ENCODE data around the gene PLBD2.

Gene PLBD2

GRCh38 chr12:113392520-113392919 lies 34.1 kb downstream of the PLBD2 start:
- DNase-seq (ENCODE audit: insufficient read length, low spot score) (no peak), FAIRE-seq (no peak)

GRCh38 chr12:113392988-113393579 lies 34.7 kb downstream of the PLBD2 start:
- FAIRE-seq: no peak
- no peak for DNase-seq (ENCODE audit: insufficient read length, low spot score)

DNA sequence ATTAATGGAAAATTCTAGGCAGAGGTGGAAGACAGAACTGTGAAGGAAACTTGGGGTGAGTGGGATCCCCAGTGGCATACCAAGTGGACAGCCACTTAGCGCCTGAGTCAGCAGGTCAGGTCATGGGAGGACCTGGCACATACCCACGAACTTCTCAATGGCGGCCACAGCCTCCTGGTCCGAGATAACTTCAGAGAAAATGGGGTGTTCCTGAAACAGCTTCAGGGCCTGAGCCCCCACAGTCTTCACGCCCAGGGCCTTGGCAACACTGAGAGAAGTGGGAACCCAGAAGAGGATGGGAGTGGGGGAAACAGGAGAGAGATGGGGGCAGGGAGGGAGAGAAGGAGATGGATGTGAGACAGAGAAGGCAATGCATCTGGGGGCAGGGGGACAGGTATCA lies 35.4 kb downstream of the PLBD2 start:
- FAIRE-seq (no peak), DNase-seq (ENCODE audit: insufficient read length, low spot score) (no peak)

GRCh38 chr12:113395119-113395518 lies 36.7 kb downstream of the PLBD2 start:
- DNase-seq (ENCODE audit: insufficient read length, low spot score): no peak
- no peak for FAIRE-seq

DNA sequence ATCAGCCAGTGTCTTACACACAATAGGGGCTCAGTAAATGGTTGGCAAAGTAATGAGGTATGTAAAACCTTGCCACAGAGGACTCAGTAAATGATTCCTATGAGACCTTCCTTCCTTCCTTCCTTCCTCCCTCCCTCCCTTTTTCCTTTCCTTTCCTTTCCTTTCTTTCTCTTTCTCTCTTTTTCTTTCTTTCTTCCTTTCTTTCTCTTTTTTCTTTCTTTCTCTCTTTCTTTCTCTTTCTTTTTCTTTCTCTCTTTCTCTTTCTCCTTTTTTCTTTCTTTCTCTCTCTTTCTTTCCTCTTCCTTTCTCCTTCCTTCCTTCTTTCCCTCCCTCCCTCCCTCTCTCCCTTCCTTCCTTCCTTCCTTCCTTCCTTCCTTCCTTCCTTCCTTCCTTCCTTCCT lies 37.8 kb downstream of the PLBD2 start:
- FAIRE-seq (no peak), DNase-seq (ENCODE audit: insufficient read length, low spot score) (no peak)

DNA sequence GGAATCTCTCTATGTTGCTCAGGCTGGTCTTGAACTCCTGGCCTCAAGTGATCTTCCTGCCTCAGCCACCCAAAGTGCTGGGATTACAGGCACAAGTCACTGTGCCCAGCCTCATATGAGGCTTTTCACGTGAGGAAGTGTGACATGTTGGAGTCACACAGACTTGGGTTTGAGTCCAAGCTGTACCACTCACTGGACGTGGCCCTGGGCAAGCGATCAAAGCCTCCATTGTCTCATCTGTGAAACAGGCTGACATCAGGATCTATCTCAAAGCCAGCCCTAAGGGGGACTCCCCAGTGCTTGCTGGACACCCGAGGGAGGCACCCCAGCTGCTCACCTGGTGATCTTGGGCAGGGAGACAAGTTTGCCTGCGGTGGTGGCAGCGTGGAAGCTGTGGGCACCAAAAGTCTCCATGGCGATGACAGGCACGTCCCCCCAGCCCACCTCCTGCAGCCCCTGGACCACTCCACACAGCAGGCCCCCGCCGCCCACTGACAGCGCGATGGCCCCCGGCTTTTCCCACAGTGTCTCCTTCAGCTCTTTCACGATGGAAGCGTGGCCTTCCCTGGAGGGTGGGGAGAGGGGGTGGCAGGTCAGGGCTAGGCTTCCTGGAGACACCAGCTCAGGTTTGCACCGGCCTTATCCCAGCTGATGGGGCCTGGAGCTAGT lies 38.6 kb downstream of the PLBD2 start:
- FAIRE-seq: no peak
- no peak for DNase-seq (ENCODE audit: insufficient read length, low spot score)

DNA sequence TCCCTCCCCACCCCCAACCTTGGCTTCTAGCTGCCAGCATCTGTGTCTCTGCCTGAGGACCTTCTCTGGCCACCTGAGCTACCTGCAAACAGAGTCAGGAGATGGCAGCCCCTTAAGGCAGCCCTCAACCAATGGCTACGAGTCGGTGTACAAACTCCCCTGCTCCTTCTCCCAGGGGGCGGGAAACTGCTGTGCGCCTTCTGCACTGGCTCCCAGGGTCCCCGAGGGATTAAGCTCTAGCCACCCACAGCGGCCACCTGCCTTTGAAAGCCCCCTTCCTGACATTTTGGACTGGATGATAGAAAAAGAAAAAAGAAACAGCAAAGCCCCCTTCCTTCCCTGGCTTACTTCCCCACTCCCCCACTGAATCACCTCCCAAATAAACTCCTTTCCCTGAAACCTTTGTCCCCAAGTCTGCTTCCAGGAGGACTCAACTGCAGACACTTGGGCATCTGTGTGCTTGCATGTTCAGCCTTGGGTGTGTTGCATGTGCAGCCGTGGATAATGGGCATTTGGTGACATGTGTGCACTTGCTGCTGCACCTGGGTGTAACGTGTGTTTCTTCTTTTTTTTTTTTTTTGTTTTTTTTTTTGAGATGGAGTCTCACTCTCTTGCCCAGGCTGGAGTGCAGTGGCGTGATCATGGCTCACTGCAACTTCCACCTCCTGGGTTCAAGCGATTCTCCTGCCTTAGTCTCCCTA lies 39.3 kb downstream of the PLBD2 start:
- FAIRE-seq: no peak
- no peak for DNase-seq (ENCODE audit: insufficient read length, low spot score)

GRCh38 chr12:113398346-113399290 lies 40.2 kb downstream of the PLBD2 start:
- DNase-seq (ENCODE audit: insufficient read length, low spot score) (no peak), FAIRE-seq (no peak)

DNA sequence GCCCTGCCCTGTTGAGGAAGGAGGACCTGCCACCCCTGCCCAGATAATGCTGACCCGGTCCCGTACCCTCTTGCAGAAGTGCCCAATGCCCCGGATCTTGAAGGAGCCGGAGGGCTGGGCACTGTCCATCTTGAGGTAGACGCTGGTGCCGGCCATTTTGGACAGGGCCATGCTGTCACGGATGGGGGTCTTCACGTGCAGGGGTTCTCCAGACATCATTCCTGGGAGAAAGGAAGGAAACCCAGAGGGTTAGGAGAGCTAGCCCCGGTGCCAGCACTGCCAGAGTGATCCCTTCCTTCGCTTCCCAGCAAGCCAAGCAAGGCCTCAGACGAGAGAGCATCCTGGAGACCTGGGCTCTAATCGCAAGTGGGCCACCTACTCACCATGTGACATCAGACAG lies 41.1 kb downstream of the PLBD2 start:
- FAIRE-seq (no peak), DNase-seq (ENCODE audit: insufficient read length, low spot score) (no peak)

- DNase-seq (ENCODE audit: insufficient read length, low spot score) (no peak), FAIRE-seq (no peak)
These were observed 42.0 kb downstream of the PLBD2 start for GRCh38 chr12:113400362-113400761.

- no peak for FAIRE-seq
- no peak for DNase-seq (ENCODE audit: insufficient read length, low spot score)
These were observed 42.9 kb downstream of the PLBD2 start for GRCh38 chr12:113401066-113402000.

DNA sequence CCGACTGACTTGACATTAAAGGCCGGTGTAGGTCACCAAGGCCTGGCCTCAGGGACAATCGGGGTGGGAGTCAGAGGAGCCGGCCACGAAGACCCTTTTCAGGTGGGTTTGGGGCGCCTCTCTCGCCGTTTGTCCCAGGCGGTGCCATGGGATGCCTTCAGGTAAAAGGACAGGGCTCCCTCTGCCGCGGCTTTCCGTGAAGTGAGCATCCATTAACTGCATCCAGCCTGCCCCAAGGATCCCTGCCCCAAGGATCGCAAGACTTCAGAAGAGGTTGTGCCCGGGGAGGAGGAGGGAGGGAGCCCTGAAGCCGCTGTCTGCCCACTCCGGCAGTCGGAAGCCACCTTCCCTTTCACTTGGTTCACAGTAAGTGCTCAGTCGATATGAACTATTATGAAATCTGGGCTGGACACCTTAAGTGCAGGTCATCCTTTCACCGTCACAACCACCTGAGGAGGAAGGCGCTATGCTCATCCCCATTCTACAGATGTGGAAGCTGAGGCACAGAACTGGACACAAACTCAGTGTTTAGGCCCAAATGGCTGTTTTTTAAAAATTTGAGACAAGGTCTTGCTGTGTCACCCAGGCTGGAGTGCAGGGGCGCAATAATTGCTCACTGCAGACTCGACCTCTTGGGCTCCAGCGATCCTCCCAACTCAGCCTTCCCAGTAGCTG lies 44.3 kb downstream of the PLBD2 start:
- DNase-seq (ENCODE audit: insufficient read length, low spot score) (no peak), FAIRE-seq (no peak)

GRCh38 chr12:113403435-113404415 lies 45.3 kb downstream of the PLBD2 start, which contains the start of gene SDS:
SDS (minus strand) TSS chr12:113403887; CDS start chr12:113399708, 4,179 bp downstream.
- FAIRE-seq: no peak
- no peak for DNase-seq (ENCODE audit: insufficient read length, low spot score)

DNA sequence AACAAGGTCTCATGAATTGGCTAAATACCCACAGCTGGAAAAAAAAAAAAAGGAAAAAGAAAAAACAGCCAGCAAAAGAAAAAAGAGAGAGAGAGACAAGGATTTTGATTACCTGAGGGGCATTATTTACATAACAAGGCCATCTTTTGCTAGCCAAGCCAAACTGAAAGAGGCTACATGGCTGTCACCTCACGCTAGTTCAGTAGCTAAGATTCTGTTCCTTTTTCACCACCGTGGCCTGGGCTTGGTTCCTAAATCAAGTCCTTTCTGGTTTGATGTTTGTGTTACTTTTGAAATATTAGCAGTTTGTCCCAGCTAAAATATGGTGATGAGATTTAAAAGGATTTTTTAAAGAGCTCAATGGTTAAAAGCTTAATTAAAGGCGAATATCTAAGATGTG lies 47.3 kb downstream of the PLBD2 start:
- DNase-seq (ENCODE audit: insufficient read length, low spot score): no peak
- FAIRE-seq: no peak

DNA sequence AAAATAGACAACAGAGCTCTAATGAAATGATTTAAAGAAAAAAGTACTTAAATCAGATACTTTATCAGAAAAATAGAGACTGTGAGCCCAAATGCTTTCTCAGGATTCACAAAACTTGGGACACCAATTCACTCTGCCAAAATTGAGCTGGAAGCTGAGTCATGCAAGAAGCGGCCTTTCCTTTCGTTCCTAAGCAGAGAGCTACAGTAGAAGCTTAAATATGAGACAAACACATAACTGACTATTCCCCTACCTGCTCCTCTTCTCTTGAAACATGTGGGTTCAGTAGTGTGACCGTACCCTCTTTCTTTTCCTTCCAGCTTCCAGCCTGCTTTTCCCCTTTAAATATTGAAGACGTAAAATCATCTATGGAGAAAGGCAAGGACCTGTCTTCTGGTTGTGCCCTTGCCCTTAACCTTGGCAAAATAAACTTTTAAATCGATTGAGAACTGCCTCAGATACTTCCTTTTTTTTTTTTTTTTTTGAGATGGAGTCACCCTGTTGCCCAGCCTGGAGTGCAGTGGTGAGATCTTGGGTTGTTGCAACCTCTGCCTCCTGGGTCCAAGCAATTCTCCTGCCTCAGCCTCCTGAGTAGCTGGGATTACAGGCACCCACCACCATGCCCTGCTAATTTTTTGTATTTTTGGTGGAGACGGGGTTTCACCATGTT lies 49.7 kb downstream of the PLBD2 start:
- no peak for FAIRE-seq
- DNase-seq (ENCODE audit: insufficient read length, low spot score): no peak

DNA sequence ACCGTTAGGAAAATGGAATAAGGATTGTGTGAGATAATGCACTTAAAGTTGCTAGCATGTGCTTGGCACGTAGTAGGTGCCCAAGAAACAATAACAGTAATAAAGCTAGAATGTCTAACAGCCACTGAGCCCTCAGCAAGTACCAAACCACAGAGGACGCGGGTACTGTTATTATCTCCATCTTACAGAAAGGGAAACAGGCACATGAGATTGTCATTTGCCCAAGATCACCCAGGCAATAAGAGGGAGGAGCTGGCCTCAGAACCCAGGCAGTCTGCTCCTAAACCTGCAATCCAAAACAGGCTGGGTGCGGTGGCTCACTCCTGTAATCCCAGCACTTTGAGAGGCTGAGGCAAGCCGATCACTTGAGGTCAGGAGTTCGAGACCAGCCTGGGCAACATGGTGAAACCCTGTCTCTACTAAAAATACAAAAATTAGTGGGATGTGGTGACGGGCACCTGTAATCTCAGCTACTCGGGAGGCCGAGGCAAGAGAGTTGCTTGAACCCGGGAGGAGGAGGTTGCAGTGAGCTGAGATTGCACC lies 50.4 kb downstream of the PLBD2 start:
- DNase-seq (ENCODE audit: insufficient read length, low spot score) (no peak), FAIRE-seq (no peak)

DNA sequence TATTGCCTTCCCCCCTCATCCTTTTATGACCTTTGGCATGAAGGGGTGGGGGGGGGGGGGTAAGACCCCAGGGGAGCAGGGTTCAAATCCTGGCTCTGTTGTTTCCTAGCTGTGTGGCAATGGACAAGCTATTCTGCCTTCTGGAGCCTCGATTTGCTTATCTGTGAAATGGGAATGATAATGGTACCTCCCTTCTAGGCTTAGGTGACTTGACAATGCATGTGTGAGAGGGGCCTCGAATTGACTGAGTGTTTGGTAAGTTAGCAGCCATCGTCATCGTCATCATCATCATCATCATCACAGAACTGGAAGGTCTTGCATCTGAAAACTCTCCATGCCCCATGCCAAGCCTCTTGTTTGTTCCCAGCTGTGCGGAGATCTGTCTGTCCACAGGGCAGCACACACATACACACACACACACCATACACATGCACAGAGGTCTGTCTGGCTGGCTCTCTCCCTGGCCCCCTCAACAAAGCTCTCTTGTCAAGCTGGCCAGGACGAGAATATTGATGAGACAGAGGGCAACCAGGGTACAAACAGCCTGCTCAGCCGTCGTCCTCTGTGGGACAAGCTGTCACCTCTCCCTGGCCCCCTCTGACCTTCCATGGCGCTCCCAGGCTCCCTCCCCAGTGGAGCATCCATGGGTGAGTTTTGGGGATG lies 51.2 kb downstream of the PLBD2 start:
- FAIRE-seq: no peak

More for the DNA sequence above, 51.2 kb downstream of the PLBD2 start:
- DNase-seq (ENCODE audit: insufficient read length, low spot score): no peak
